HepG2 (cell line): ENCODE measurements around the gene SH2B2. TPM values are rescaled to one million over a fixed set of nuclear protein-coding genes. Genes with fewer than 3 reads are reported as not detected.

ENCODE experiments used
- ARID2 ChIP-seq: sonication (generic); formaldehyde crosslinking; IDR thresholded peaks from 2 replicates; pipeline ENCODE4 v1.8.1; 2022; ENCODE audit warnings: mild to moderate bottlenecking, missing genetic modification reagents, borderline replicate concordance
- KDM5B ChIP-seq: sonication (generic); formaldehyde crosslinking; IDR thresholded peaks from 2 replicates; pipeline ENCODE4 v1.4.0; 2020; ENCODE audit warnings: missing genetic modification reagents, mild to moderate bottlenecking, borderline replicate concordance
- MEF2D ChIP-seq: sonication (generic); formaldehyde crosslinking; IDR thresholded peaks from 2 replicates; pipeline ENCODE4 v1.5.1; 2020; ENCODE audit warnings: mild to moderate bottlenecking, missing genetic modification reagents
- NR2F2 ChIP-seq: IDR thresholded peaks from 2 replicates; pipeline ENCODE4 v1.6.1; 2012; ENCODE audit warnings: low read depth, inconsistent platforms, borderline replicate concordance
- PHB2 ChIP-seq: fragments of 450-650 bp; IDR thresholded peaks from 2 replicates; pipeline ENCODE4 v1.6.1; 2018; ENCODE audit not compliant: partially characterized antibody
- SALL1 ChIP-seq: sonication (generic); formaldehyde crosslinking; IDR thresholded peaks from 2 replicates; pipeline ENCODE4 v1.8.0; 2022; ENCODE audit warnings: mild to moderate bottlenecking, missing genetic modification reagents
- YEATS2 ChIP-seq: sonication (generic); formaldehyde crosslinking; IDR thresholded peaks from 2 replicates; pipeline ENCODE4 v1.4.0; 2020; ENCODE audit warnings: missing genetic modification reagents, borderline replicate concordance
- ZFAT ChIP-seq: sonication (generic); formaldehyde crosslinking; conservative IDR thresholded peaks from 2 replicates; pipeline ENCODE4 v1.8.1; 2023; ENCODE audit warnings: missing genetic modification reagents, inconsistent platforms
- ZNF274 ChIP-seq: sonication (generic); formaldehyde crosslinking; IDR thresholded peaks from 2 replicates; pipeline ENCODE4 v1.5.1; 2020; ENCODE audit warnings: mild to moderate bottlenecking, missing genetic modification reagents
- ZNF326 ChIP-seq: sonication (generic); formaldehyde crosslinking; IDR thresholded peaks from 2 replicates; pipeline ENCODE4 v1.4.0; 2020; ENCODE audit warnings: missing genetic modification reagents, borderline replicate concordance
- ZNF496 ChIP-seq: sonication (generic); formaldehyde crosslinking; IDR thresholded peaks from 2 replicates; pipeline ENCODE4 v1.8.1; 2023; ENCODE audit warnings: mild to moderate bottlenecking, moderate library complexity, missing genetic modification reagents; ENCODE audit not compliant: insufficient replicate concordance
- ZNF607 ChIP-seq: sonication (generic); formaldehyde crosslinking; IDR thresholded peaks from 2 replicates; pipeline ENCODE4 v1.5.1; 2020; ENCODE audit warnings: missing genetic modification reagents, mild to moderate bottlenecking, borderline replicate concordance
- ZNF629 ChIP-seq: sonication (generic); formaldehyde crosslinking; conservative IDR thresholded peaks from 2 replicates; pipeline ENCODE4 v1.5.0; 2020; ENCODE audit warnings: missing genetic modification reagents
- ZNF773 ChIP-seq: sonication (generic); formaldehyde crosslinking; IDR thresholded peaks from 2 replicates; pipeline ENCODE4 v1.4.0; 2020; ENCODE audit warnings: missing genetic modification reagents, borderline replicate concordance
- polyA plus RNA-seq, 8 experiments: library from polyadenylated mRNA; depleted of rRNA in 3 of 8; stranded (reverse) in 7 of 8; unstranded in 1 of 8; fragments of >200 nt; fragmentation: Illumina TruSeq in 4 of 8; extraction: Trizol in 4 of 8; gene quantifications; 2 replicates each; pipeline versions ENCODE4 v1.2.1 to v1.2.3, GENCODE V29; 2011 to 2016; ENCODE audit warnings: low read depth in 4 of 8, missing spikeins in 1 of 8, mixed read lengths in 1 of 8; ENCODE audit not compliant: insufficient read depth in 1 of 8
- total RNA-seq, 5 experiments: library from RNA; depleted of rRNA; stranded (reverse); fragments of >200 nt; fragmentation: Illumina TruSeq; extraction: Trizol; gene quantifications; 2 replicates each; pipeline ENCODE4 v1.2.3, GENCODE V29; 2016; ENCODE audit warnings: low read depth in 1 of 5
- TF ChIP-seq, protein P1 (sequence below): sonication (generic); formaldehyde crosslinking; IDR thresholded peaks from 2 replicates; pipeline ENCODE4 v1.9.0; 2021; ENCODE audit warnings: missing genetic modification reagents, borderline replicate concordance
- TF ChIP-seq, protein P2 (sequence below): sonication (generic); formaldehyde crosslinking; IDR thresholded peaks from 2 replicates; pipeline ENCODE4 v1.4.0; 2020; ENCODE audit warnings: missing genetic modification reagents
- TF ChIP-seq, protein P3 (sequence below): sonication (generic); formaldehyde crosslinking; conservative IDR thresholded peaks from 2 replicates; pipeline ENCODE4 v1.4.0; 2020; ENCODE audit warnings: missing genetic modification reagents
- TF ChIP-seq, protein P4 (sequence below): sonication (generic); formaldehyde crosslinking; IDR thresholded peaks from 2 replicates; pipeline ENCODE4 v1.5.0; 2020; ENCODE audit warnings: mild to moderate bottlenecking, missing genetic modification reagents, borderline replicate concordance

Gene SH2B2
- total and polyA plus RNA-seq, 2 of the 13 experiments (the other 11 are each of a cell fraction or from before 2014, with no cell fraction given): 0.46 to 1.3 TPM

DNA sequence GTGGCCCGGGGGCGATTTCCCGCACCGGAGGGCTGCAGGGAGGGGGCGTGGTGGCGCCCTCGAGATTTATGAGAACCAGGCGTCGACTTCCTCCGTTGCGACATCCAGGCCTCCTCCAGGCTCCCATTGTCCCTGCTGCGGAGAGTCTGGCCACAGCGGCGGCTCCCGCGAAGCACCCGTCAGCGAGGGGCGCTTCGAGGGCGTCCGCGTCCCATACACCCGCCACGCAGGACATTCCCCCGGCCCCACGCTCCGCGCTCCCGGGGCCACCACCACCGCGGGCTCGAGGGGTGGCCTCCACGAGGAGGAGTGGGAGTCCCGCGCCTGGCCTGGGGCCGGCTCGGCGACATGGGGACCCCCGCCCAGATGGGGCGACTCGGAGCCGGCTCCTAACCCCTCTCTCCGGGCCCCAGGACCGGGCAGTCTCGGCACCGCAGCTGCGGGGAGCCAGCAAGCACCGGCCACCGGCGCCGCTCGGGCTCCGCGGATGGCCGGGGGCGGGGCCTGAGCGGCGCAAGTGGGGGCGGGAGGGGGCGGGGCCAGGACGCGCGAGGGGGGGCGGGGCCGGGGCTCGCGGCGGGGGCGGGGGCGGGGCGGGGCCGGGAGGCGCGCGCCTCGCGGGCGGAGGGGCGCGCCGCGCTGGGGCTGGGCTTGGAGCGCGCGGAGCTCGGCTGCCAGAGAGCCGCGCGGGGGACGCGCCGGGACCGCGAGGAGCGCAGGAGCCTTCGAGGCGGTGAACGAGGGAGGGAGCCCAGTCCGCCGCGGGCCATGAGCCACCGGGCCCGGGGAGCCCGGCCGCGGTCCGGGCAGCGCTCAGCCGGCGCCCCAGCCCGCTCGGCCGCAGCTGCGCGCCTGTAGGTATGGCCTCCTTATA lies at the start of gene SH2B2 (continued):
- TF ChIP-seq PHB2: no peak
- TF ChIP-seq, protein P1, sequence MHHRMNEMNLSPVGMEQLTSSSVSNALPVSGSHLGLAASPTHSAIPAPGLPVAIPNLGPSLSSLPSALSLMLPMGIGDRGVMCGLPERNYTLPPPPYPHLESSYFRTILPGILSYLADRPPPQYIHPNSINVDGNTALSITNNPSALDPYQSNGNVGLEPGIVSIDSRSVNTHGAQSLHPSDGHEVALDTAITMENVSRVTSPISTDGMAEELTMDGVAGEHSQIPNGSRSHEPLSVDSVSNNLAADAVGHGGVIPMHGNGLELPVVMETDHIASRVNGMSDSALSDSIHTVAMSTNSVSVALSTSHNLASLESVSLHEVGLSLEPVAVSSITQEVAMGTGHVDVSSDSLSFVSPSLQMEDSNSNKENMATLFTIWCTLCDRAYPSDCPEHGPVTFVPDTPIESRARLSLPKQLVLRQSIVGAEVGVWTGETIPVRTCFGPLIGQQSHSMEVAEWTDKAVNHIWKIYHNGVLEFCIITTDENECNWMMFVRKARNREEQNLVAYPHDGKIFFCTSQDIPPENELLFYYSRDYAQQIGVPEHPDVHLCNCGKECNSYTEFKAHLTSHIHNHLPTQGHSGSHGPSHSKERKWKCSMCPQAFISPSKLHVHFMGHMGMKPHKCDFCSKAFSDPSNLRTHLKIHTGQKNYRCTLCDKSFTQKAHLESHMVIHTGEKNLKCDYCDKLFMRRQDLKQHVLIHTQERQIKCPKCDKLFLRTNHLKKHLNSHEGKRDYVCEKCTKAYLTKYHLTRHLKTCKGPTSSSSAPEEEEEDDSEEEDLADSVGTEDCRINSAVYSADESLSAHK: no peak
- no peak for TF ChIP-seq YEATS2 (CRISPR knock-in tag)
- TF ChIP-seq SALL1: peak; percentile 63
- TF ChIP-seq ZNF773 (CRISPR knock-in tag): 0 out of 2 replicates have a peak, but pooled peaks have one; percentile 69
- no peak for TF ChIP-seq ZNF326
- no peak for TF ChIP-seq ZNF496
- TF ChIP-seq, protein P2, sequence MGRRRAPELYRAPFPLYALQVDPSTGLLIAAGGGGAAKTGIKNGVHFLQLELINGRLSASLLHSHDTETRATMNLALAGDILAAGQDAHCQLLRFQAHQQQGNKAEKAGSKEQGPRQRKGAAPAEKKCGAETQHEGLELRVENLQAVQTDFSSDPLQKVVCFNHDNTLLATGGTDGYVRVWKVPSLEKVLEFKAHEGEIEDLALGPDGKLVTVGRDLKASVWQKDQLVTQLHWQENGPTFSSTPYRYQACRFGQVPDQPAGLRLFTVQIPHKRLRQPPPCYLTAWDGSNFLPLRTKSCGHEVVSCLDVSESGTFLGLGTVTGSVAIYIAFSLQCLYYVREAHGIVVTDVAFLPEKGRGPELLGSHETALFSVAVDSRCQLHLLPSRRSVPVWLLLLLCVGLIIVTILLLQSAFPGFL (CRISPR knock-in tag): no peak
- peak; percentile 78; the same call in 1 of the 2 replicates for TF ChIP-seq KDM5B (CRISPR knock-in tag)
- TF ChIP-seq, protein P3, sequence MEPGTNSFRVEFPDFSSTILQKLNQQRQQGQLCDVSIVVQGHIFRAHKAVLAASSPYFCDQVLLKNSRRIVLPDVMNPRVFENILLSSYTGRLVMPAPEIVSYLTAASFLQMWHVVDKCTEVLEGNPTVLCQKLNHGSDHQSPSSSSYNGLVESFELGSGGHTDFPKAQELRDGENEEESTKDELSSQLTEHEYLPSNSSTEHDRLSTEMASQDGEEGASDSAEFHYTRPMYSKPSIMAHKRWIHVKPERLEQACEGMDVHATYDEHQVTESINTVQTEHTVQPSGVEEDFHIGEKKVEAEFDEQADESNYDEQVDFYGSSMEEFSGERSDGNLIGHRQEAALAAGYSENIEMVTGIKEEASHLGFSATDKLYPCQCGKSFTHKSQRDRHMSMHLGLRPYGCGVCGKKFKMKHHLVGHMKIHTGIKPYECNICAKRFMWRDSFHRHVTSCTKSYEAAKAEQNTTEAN (CRISPR knock-in tag): peak; percentile 85
- peak; percentile 53; the same call in 1 of the 2 replicates for TF ChIP-seq ZFAT (CRISPR knock-in tag)
- no peak for TF ChIP-seq NR2F2
- peak; percentile 75 for TF ChIP-seq MEF2D (CRISPR knock-in tag)
- no peak; the same call in none of the 2 replicates for TF ChIP-seq ZNF607
- no peak for TF ChIP-seq ZNF629 (CRISPR knock-in tag)
- no peak for TF ChIP-seq ARID2 (CRISPR knock-in tag)
- peak; percentile 86 for TF ChIP-seq ZNF274
- TF ChIP-seq, protein P4, sequence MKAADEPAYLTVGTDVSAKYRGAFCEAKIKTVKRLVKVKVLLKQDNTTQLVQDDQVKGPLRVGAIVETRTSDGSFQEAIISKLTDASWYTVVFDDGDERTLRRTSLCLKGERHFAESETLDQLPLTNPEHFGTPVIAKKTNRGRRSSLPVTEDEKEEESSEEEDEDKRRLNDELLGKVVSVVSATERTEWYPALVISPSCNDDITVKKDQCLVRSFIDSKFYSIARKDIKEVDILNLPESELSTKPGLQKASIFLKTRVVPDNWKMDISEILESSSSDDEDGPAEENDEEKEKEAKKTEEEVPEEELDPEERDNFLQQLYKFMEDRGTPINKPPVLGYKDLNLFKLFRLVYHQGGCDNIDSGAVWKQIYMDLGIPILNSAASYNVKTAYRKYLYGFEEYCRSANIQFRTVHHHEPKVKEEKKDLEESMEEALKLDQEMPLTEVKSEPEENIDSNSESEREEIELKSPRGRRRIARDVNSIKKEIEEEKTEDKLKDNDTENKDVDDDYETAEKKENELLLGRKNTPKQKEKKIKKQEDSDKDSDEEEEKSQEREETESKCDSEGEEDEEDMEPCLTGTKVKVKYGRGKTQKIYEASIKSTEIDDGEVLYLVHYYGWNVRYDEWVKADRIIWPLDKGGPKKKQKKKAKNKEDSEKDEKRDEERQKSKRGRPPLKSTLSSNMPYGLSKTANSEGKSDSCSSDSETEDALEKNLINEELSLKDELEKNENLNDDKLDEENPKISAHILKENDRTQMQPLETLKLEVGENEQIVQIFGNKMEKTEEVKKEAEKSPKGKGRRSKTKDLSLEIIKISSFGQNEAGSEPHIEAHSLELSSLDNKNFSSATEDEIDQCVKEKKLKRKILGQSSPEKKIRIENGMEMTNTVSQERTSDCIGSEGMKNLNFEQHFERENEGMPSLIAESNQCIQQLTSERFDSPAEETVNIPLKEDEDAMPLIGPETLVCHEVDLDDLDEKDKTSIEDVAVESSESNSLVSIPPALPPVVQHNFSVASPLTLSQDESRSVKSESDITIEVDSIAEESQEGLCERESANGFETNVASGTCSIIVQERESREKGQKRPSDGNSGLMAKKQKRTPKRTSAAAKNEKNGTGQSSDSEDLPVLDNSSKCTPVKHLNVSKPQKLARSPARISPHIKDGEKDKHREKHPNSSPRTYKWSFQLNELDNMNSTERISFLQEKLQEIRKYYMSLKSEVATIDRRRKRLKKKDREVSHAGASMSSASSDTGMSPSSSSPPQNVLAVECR (CRISPR knock-in tag): peak; percentile 73
